ENCODE data around the gene STARD13. TPM values are rescaled to one million over a fixed set of nuclear protein-coding genes. Genes with fewer than 3 reads are reported as not detected.

Gene STARD13
- total RNA-seq, 1 experiment from 2014 or later, result 1.2 TPM

GRCh38 chr13:33129886-33130285, 155.7 kb downstream of the STARD13 start:
- H3K9me3 ChIP-seq (ENCODE audit: low read length), result no peaks in the 10 kb centered on the region

GRCh38 chr13:33129094-33129832, 156.3 kb downstream of the STARD13 start:
- H3K4me2 ChIP-seq (ENCODE audit: low read depth, low read length, poor library complexity, severe bottlenecking), result no peak overlapping the region
- no peak overlapping the region for H3K4me3 ChIP-seq (ENCODE audit: low read length)
- H3K79me2 ChIP-seq (ENCODE audit: low read length), result no peaks in the 10 kb centered on the region
- H3K27me3 ChIP-seq (ENCODE audit: low read length), result no peaks in the 10 kb centered on the region
- no peaks in the 10 kb centered on the region for H3K4me1 ChIP-seq (ENCODE audit: low read length)
- no peak overlapping the region for H3K27ac ChIP-seq (ENCODE audit: low read length)
- DNase-seq, result no peak
- no peak overlapping the region for H2AFZ ChIP-seq (ENCODE audit: low read length)
- H3K9me3 ChIP-seq (ENCODE audit: low read length), result no peaks in the 10 kb centered on the region
- no peaks in the 10 kb centered on the region for H3K36me3 ChIP-seq (ENCODE audit: insufficient read depth, low read length)
- no peaks in the 10 kb centered on the region for H4K20me1 ChIP-seq (ENCODE audit: insufficient read depth, low read depth, low read length)
- H3K9ac ChIP-seq (ENCODE audit: low read length), result no peak overlapping the region
- H3K9me2 ChIP-seq (replicated peaks; ENCODE audit: insufficient read depth, low read length), result no peaks in the 10 kb centered on the region

More at GRCh38 chr13:33129886-33130285, 155.7 kb downstream of the STARD13 start:
- Histone ChIP-seq H3K4me3 (ENCODE audit: low read length) (no peak overlapping the region), H3K27me3 (ENCODE audit: low read length) (no peaks in the 10 kb centered on the region), H3K9ac (ENCODE audit: low read length) (no peak overlapping the region), H4K20me1 (ENCODE audit: insufficient read depth, low read depth, low read length) (no peaks in the 10 kb centered on the region), H3K4me1 (ENCODE audit: low read length) (no peaks in the 10 kb centered on the region), H2AFZ (ENCODE audit: low read length) (no peak overlapping the region), H3K4me2 (ENCODE audit: low read depth, low read length, poor library complexity, severe bottlenecking) (no peak overlapping the region), H3K9me2 (replicated peaks; ENCODE audit: insufficient read depth, low read length) (no peaks in the 10 kb centered on the region), H3K36me3 (ENCODE audit: insufficient read depth, low read length) (no peaks in the 10 kb centered on the region), H3K79me2 (ENCODE audit: low read length) (no peaks in the 10 kb centered on the region), H3K27ac (ENCODE audit: low read length) (no peak overlapping the region)
- DNase-seq, result no peak

GRCh38 chr13:33128134-33128533, 157.4 kb downstream of the STARD13 start:
- Histone ChIP-seq H3K4me3 (ENCODE audit: low read length) (no peak overlapping the region), H3K27ac (ENCODE audit: low read length) (no peak overlapping the region), H3K36me3 (ENCODE audit: insufficient read depth, low read length) (no peaks in the 10 kb centered on the region), H3K9me2 (replicated peaks; ENCODE audit: insufficient read depth, low read length) (no peaks in the 10 kb centered on the region), H3K9me3 (ENCODE audit: low read length) (no peaks in the 10 kb centered on the region), H4K20me1 (ENCODE audit: insufficient read depth, low read depth, low read length) (no peaks in the 10 kb centered on the region), H3K4me1 (ENCODE audit: low read length) (no peaks in the 10 kb centered on the region), H2AFZ (ENCODE audit: low read length) (no peak overlapping the region), H3K9ac (ENCODE audit: low read length) (no peak overlapping the region), H3K27me3 (ENCODE audit: low read length) (no peaks in the 10 kb centered on the region), H3K4me2 (ENCODE audit: low read depth, low read length, poor library complexity, severe bottlenecking) (no peak overlapping the region), H3K79me2 (ENCODE audit: low read length) (no peaks in the 10 kb centered on the region)
- no peak for DNase-seq

- Histone ChIP-seq H3K27ac (ENCODE audit: low read length) (no peak overlapping the region), H3K4me3 (ENCODE audit: low read length) (no peak overlapping the region), H3K9ac (ENCODE audit: low read length) (no peak overlapping the region), H3K27me3 (ENCODE audit: low read length) (no peaks in the 10 kb centered on the region), H3K79me2 (ENCODE audit: low read length) (no peaks in the 10 kb centered on the region), H3K4me2 (ENCODE audit: low read depth, low read length, poor library complexity, severe bottlenecking) (no peak overlapping the region), H2AFZ (ENCODE audit: low read length) (no peak overlapping the region), H4K20me1 (ENCODE audit: insufficient read depth, low read depth, low read length) (no peaks in the 10 kb centered on the region), H3K9me3 (ENCODE audit: low read length) (no peaks in the 10 kb centered on the region), H3K36me3 (ENCODE audit: insufficient read depth, low read length) (no peaks in the 10 kb centered on the region), H3K9me2 (replicated peaks; ENCODE audit: insufficient read depth, low read length) (no peaks in the 10 kb centered on the region), H3K4me1 (ENCODE audit: low read length) (no peaks in the 10 kb centered on the region)
- DNase-seq, result no peak
Measured at GRCh38 chr13:33127009-33127551, 158.5 kb downstream of the STARD13 start.

- H3K79me2 ChIP-seq (ENCODE audit: low read length), result no peaks in the 10 kb centered on the region
- no peaks in the 10 kb centered on the region for H3K36me3 ChIP-seq (ENCODE audit: insufficient read depth, low read length)
- peak; percentile 19 for DNase-seq
- H3K9me3 ChIP-seq (ENCODE audit: low read length), result no peaks in the 10 kb centered on the region
- no peaks in the 10 kb centered on the region for H3K9me2 ChIP-seq (replicated peaks; ENCODE audit: insufficient read depth, low read length)
- no peak overlapping the region for H3K27ac ChIP-seq (ENCODE audit: low read length)
- H3K9ac ChIP-seq (ENCODE audit: low read length), result no peak overlapping the region
- no peak overlapping the region for H3K4me2 ChIP-seq (ENCODE audit: low read depth, low read length, poor library complexity, severe bottlenecking)
- no peak overlapping the region for H2AFZ ChIP-seq (ENCODE audit: low read length)
- H3K27me3 ChIP-seq (ENCODE audit: low read length), result no peaks in the 10 kb centered on the region
- no peaks in the 10 kb centered on the region for H3K4me1 ChIP-seq (ENCODE audit: low read length)
- H3K4me3 ChIP-seq (ENCODE audit: low read length), result no peak overlapping the region
- H4K20me1 ChIP-seq (ENCODE audit: insufficient read depth, low read depth, low read length), result no peaks in the 10 kb centered on the region
Measured at GRCh38 chr13:33125821-33126570, 159.6 kb downstream of the STARD13 start.

- H3K36me3 ChIP-seq (ENCODE audit: insufficient read depth, low read length), result no peaks in the 10 kb centered on the region
- H3K27me3 ChIP-seq (ENCODE audit: low read length), result no peaks in the 10 kb centered on the region
- H3K4me2 ChIP-seq (ENCODE audit: low read depth, low read length, poor library complexity, severe bottlenecking), result no peak overlapping the region
- H3K9ac ChIP-seq (ENCODE audit: low read length), result no peak overlapping the region
- H2AFZ ChIP-seq (ENCODE audit: low read length), result no peak overlapping the region
- DNase-seq, result no peak
- H3K27ac ChIP-seq (ENCODE audit: low read length), result no peak overlapping the region
- H4K20me1 ChIP-seq (ENCODE audit: insufficient read depth, low read depth, low read length), result no peaks in the 10 kb centered on the region
- peaks cover 13% of the 10 kb centered on the region for H3K4me1 ChIP-seq (ENCODE audit: low read length)
- H3K79me2 ChIP-seq (ENCODE audit: low read length), result no peaks in the 10 kb centered on the region
- no peaks in the 10 kb centered on the region for H3K9me3 ChIP-seq (ENCODE audit: low read length)
- H3K9me2 ChIP-seq (replicated peaks; ENCODE audit: insufficient read depth, low read length), result no peaks in the 10 kb centered on the region
- H3K4me3 ChIP-seq (ENCODE audit: low read length), result no peak overlapping the region
Measured at GRCh38 chr13:33123066-33123859, 162.3 kb downstream of the STARD13 start.

GRCh38 chr13:33119856-33120543, 165.6 kb downstream of the STARD13 start:
- Histone ChIP-seq H2AFZ (ENCODE audit: low read length) (no peak overlapping the region), H3K79me2 (ENCODE audit: low read length) (no peaks in the 10 kb centered on the region), H3K9ac (ENCODE audit: low read length) (no peak overlapping the region), H4K20me1 (ENCODE audit: insufficient read depth, low read depth, low read length) (no peaks in the 10 kb centered on the region), H3K4me1 (ENCODE audit: low read length) (peaks cover 16% of the 10 kb centered on the region), H3K36me3 (ENCODE audit: insufficient read depth, low read length) (no peaks in the 10 kb centered on the region), H3K4me3 (ENCODE audit: low read length) (no peak overlapping the region), H3K27ac (ENCODE audit: low read length) (no peak overlapping the region), H3K9me2 (replicated peaks; ENCODE audit: insufficient read depth, low read length) (no peaks in the 10 kb centered on the region), H3K9me3 (ENCODE audit: low read length) (no peaks in the 10 kb centered on the region), H3K27me3 (ENCODE audit: low read length) (no peaks in the 10 kb centered on the region), H3K4me2 (ENCODE audit: low read depth, low read length, poor library complexity, severe bottlenecking) (no peak overlapping the region)
- DNase-seq, result no peak
